LNCaP clone FGC (cell line): Measurements from ENCODE around the gene SIX3.

Experiments
- DNase-seq: peaks from one replicate; pipeline ENCODE4 v3.0.0-alpha.2; 2011; ENCODE audit warnings: low read depth
- H3K4me3 ChIP-seq: 2 replicates; pipeline ENCODE4 v1.5.1; 2011; ENCODE audit warnings: mild to moderate bottlenecking, low read depth, low read length, control low read depth
- TF ChIP-seq, protein P1 (sequence below): IDR thresholded peaks from 2 replicates; pipeline ENCODE4 v1.5.1; 2012; ENCODE audit warnings: mild to moderate bottlenecking; ENCODE audit not compliant: control insufficient read depth, insufficient read depth; ENCODE audit errors: extremely low read depth

Gene SIX3

DNA sequence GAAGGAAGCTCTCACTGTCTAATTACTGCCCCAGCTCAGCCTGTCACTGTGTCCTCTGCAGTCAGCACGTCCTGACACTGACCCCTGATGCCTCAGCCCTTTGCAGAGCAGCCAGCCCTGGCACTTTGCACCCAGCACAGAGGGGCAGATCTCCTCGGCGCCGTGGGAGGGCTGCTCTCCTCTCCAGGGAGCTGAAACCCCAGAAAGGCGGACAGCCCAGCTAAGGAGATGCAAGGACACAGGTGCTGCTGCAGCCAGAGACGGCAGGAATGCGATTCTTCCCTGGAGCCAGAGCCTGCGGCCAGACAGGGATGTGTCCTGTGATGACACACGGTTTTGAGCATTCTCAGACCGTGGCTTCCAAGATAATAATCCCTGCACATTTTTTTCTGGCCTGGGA lies 34.5 kb upstream of the SIX3 start:
- TF ChIP-seq, protein P1, sequence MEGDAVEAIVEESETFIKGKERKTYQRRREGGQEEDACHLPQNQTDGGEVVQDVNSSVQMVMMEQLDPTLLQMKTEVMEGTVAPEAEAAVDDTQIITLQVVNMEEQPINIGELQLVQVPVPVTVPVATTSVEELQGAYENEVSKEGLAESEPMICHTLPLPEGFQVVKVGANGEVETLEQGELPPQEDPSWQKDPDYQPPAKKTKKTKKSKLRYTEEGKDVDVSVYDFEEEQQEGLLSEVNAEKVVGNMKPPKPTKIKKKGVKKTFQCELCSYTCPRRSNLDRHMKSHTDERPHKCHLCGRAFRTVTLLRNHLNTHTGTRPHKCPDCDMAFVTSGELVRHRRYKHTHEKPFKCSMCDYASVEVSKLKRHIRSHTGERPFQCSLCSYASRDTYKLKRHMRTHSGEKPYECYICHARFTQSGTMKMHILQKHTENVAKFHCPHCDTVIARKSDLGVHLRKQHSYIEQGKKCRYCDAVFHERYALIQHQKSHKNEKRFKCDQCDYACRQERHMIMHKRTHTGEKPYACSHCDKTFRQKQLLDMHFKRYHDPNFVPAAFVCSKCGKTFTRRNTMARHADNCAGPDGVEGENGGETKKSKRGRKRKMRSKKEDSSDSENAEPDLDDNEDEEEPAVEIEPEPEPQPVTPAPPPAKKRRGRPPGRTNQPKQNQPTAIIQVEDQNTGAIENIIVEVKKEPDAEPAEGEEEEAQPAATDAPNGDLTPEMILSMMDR, result no peak
- H3K4me3 ChIP-seq, result no peak overlapping the region
- DNase-seq, result no peak

DNA sequence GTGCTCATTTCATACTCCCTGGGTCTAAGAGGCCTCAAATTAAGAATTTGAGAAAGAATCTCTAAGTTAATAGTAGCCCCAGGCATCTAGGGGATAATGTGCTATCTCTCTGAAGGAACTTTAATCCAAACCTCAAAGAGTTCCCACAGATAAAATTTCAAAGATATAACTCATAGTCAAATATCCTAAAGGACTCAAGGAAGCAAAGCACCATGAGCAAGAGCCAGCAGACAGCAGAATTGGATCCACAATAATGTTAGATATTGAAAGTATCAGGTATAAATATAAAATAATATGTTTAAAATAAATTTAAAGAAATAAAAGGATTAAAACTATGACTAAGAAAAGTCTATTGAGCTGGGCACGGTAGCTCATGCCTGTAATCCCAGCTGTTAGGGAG lies 31.7 kb upstream of the SIX3 start:
- no peak overlapping the region for H3K4me3 ChIP-seq
- TF ChIP-seq, protein P1, result no peak
- DNase-seq, result no peak

DNA sequence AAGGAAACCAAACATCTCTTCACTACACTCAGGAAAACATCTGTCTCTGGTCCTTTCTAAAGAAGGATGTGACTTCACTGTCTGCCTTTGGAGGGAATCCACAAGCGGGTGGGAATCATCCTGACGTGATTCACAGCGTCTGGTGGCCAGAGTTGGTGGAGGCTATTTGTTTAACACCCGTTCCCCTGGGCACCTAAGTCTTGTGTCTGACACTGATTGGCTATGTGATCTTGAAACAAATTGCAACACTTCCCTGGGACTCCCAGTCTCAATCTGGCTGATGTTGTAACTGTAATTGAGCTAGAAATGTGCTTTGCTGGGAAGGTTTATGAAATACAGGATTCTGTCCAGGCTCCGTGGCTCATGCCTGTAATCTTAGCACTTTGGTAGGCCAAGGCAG lies 28.8 kb upstream of the SIX3 start:
- TF ChIP-seq, protein P1, result no peak
- DNase-seq, result no peak

DNA sequence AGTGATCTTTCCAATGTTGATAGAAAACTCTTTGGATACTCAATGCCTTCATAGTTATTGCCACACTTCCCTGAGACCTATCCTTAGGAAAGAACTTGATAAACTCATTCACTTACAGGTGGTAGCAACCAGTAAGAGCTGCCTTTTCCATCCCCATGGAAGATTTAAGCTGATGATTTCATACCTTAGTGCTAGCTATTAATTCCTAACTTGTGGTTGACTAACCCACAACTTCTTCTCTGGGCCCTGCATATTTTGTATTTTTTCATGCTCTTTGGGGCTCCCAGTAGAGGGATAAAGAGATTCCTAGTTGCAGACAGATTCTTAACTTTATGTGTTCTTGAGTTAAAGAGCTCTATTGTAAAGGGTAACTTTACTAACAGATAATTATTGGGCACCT lies 25.2 kb upstream of the SIX3 start:
- DNase-seq, result no peak
- TF ChIP-seq, protein P1, result no peak
- H3K4me3 ChIP-seq, result no peak overlapping the region

More for the DNA sequence above, 28.8 kb upstream of the SIX3 start:
- H3K4me3 ChIP-seq, result no peak overlapping the region

DNA sequence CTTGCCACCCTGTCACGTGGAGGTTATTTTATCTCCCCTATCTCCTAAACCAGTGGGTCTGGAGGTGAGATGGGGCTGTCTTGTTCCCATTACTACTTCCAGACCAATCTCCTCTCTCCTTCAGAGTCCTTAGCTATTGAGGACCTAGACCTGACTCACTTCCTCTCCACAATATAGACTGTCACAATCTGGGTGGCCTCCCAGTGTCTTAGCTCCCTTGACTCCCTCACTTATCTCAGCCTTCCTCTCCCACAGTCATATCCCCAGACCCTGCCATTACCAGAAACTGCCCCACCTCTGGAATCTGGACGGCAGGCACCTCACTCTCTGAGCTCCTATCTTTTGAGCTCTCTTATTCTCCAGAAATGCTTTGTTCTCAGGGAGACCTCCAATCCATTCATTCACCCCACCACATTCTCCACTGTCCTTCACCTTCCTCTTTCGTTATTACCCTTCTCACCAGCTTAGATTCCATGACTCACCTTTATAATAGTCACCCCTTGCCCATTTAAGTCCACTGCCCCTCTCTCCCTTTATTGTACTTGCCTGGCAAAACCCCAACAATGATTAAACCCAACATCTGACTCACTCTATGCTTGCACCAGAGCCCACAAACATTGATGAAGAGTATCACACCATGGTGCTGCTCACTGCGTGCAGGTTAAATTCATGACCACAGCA lies 23.3 kb upstream of the SIX3 start:
- H3K4me3 ChIP-seq, result no peak overlapping the region
- no peak for DNase-seq
- TF ChIP-seq, protein P1, result no peak

DNA sequence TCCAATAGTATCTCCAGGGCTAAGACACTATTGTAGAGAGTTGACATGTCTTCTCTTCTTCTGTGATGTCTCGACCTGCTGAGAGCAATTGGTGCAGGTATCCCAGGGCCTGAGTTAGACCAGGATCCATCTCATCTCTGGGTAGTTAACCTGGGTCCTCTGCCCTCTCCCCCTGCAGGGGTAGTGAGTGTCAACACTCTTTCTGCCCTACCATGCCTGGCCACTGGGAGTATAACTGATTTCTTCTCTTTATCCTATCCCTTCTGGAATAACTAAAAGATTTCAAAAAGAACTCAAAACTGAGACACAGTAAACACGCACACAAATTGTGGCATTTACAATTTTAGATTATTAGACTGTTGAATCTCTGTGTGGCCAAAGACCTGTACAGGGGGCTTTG lies 20.8 kb upstream of the SIX3 start:
- DNase-seq, result no peak
- TF ChIP-seq, protein P1, result no peak
- no peak overlapping the region for H3K4me3 ChIP-seq

DNA sequence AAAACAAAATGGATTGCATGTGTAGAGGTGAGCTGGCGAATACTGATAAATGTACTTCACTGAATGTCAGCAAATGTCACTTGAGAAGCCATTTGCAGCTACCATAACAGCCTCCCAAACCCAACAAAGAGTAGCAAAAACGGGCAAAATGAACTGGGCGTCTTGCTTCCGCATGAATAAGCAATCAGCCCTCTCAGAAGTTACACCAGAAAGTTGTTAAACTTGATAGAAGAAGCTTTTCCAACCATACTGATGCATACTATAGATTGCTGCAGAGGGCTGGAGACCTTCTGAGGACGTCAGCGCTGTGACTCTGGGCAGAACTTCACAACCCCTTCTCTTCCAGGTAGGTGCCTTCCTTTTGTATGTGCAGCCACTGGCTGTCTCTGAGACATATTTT lies 18.7 kb upstream of the SIX3 start:
- H3K4me3 ChIP-seq, result no peak overlapping the region
- no peak for DNase-seq
- TF ChIP-seq, protein P1, result no peak
